GM12878 (cell line): Measurements from ENCODE around the gene DIP2B. TPM values are rescaled to one million over a fixed set of nuclear protein-coding genes. Genes with fewer than 3 reads are reported as not detected.

Experiments
- ATAC-seq: fragments of 200-7000 bp; cut with Tn5 transposase; 3 replicates; pipeline ENCODE4 v1.9.1; 2020; ENCODE audit warnings: mild to moderate bottlenecking, moderate library complexity
- BruUV-seq: library from RNA; stranded (reverse); fragments of 400-500 nt; replicated peaks from 2 replicates; lab custom pipeline; 2021; lab: Mats Ljungman, UMichigan
- CTCF ChIA-PET: fragments of 300-600 bp; sonication (Branson Sonifier 250); formaldehyde crosslinking; extraction: SDS; loops from one replicate; lab custom pipeline; 2021; ENCODE audit warnings: inconsistent platforms; lab: Yijun Ruan, JAX
- POLR2A ChIA-PET: fragments of 350-600 bp; formaldehyde crosslinking; extraction: SDS; loops from one replicate; lab custom pipeline; 2021; ENCODE audit warnings: inconsistent platforms; lab: Charles Lee
- RAD21 ChIA-PET: fragments of 300-600 bp; sonication (Branson Sonifier 250); formaldehyde crosslinking; loops from one replicate; lab custom pipeline; 2023; ENCODE audit warnings: antibody characterized with exemption; ENCODE audit not compliant: unreplicated experiment; lab: Charles Lee
- SMC1A ChIA-PET: fragments of 300-600 bp; sonication (Branson Sonifier 250); formaldehyde crosslinking; loops from one replicate; lab custom pipeline; 2023; ENCODE audit not compliant: unreplicated experiment, uncharacterized antibody; lab: Charles Lee
- DNase-seq: peaks from one replicate; pipeline ENCODE4 v3.0.0-alpha.2; 2011; ENCODE audit warnings: low read depth, low spot score
- FAIRE-seq: peaks from 3 replicates; lab custom pipeline; 2011; peaks lifted over from hg19 to GRCh38; lab: Jason Lieb, UNC
- H2AFZ ChIP-seq: 2 replicates; pipeline ENCODE4 v1.6.0; 2011; ENCODE audit warnings: low read depth, low read length, control low read depth; ENCODE audit not compliant: control insufficient read depth
- H3K27ac ChIP-seq: 2 replicates; pipeline ENCODE4 v1.5.1; 2011; ENCODE audit warnings: control low read depth; ENCODE audit not compliant: control insufficient read depth, insufficient read depth
- H3K27me3 ChIP-seq, 2 experiments: replicated peaks in 1 of 2; 2 replicates each; pipeline versions ENCODE4 v1.6.0 to v1.6.1; 2011; ENCODE audit warnings: low read length in 1 of 2; ENCODE audit not compliant: control insufficient read depth in 2 of 2, insufficient read depth in 2 of 2
- H3K36me3 ChIP-seq, 2 experiments: 2 replicates each; pipeline ENCODE4 v1.5.1; 2011; ENCODE audit warnings: low read length in 1 of 2; ENCODE audit not compliant: control insufficient read depth in 2 of 2, insufficient read depth in 2 of 2
- H3K4me1 ChIP-seq: 2 replicates; pipeline ENCODE4 v1.6.1; 2011; ENCODE audit warnings: mild to moderate bottlenecking, low read length, moderate library complexity, mixed read lengths; ENCODE audit not compliant: control insufficient read depth, insufficient read depth
- H3K4me2 ChIP-seq: 2 replicates; pipeline ENCODE4 v1.6.0; 2011; ENCODE audit warnings: control low read depth; ENCODE audit not compliant: control insufficient read depth, insufficient read depth
- H3K4me3 ChIP-seq: fragments of 200-600 bp; sonication (generic); 2 replicates; pipeline ENCODE4 v1.5.1; 2016
- H3K79me2 ChIP-seq: 2 replicates; pipeline ENCODE4 v1.6.0; 2011; ENCODE audit warnings: low read length; ENCODE audit not compliant: control insufficient read depth, insufficient read depth
- H3K9ac ChIP-seq: 2 replicates; pipeline ENCODE4 v1.8.0; 2011; ENCODE audit warnings: low read length, control low read depth, mixed read lengths; ENCODE audit not compliant: control insufficient read depth, insufficient read depth
- H3K9me3 ChIP-seq: replicated peaks from 3 replicates; pipeline ENCODE4 v1.5.1; 2011; ENCODE audit warnings: mild to moderate bottlenecking, low read length; ENCODE audit not compliant: control insufficient read depth, insufficient read depth
- H4K20me1 ChIP-seq: 2 replicates; pipeline ENCODE4 v1.6.0; 2011; ENCODE audit not compliant: control insufficient read depth, insufficient read depth
- BACH1 ChIP-seq: fragments of 450-650 bp; IDR thresholded peaks from 2 replicates; pipeline ENCODE4 v1.6.1; 2017; ENCODE audit warnings: mild to moderate bottlenecking, borderline replicate concordance
- EGR1 ChIP-seq, 2 experiments: IDR thresholded peaks; 1 replicate in 1 of 2; 2 replicates in 1 of 2; pipeline ENCODE4 v1.6.1; 2011 to 2012; ENCODE audit warnings: low read depth in 2 of 2, low read length in 2 of 2, borderline replicate concordance in 1 of 2, mild to moderate bottlenecking in 1 of 2, moderate library complexity in 1 of 2
- EP300 ChIP-seq, 2 experiments: fragments of 150-350 bp in 1 of 2; IDR thresholded peaks; 2 replicates each; pipeline ENCODE4 v1.6.1; 2011 to 2012; ENCODE audit warnings: low read depth in 2 of 2, low read length in 2 of 2, borderline replicate concordance in 1 of 2, improper control_type of control experiment in 1 of 2, inconsistent platforms in 1 of 2; ENCODE audit not compliant: control insufficient read depth in 1 of 2
- IKZF1 ChIP-seq: fragments of 450-650 bp; conservative IDR thresholded peaks from 2 replicates; pipeline ENCODE4 v1.6.1; 2017; ENCODE audit warnings: antibody characterized with exemption, mild to moderate bottlenecking
- JUND ChIP-seq: IDR thresholded peaks from 2 replicates; pipeline ENCODE4 v1.6.1; 2012; ENCODE audit warnings: low read depth, mild to moderate bottlenecking, low read length, improper control_type of control experiment, moderate library complexity
- NR2C1 ChIP-seq: fragments of 450-650 bp; IDR thresholded peaks from 2 replicates; pipeline ENCODE4 v1.6.1; 2017; ENCODE audit warnings: antibody characterized with exemption, mild to moderate bottlenecking, moderate library complexity
- PML ChIP-seq: IDR thresholded peaks from 2 replicates; pipeline ENCODE4 v1.6.1; 2012; ENCODE audit warnings: low read length, inconsistent platforms
- RB1 ChIP-seq: fragments of 450-650 bp; formaldehyde crosslinking; IDR thresholded peaks from 2 replicates; pipeline ENCODE4 v1.6.1; 2017; ENCODE audit warnings: mild to moderate bottlenecking, borderline replicate concordance
- RUNX3 ChIP-seq: IDR thresholded peaks from 2 replicates; pipeline ENCODE4 v1.6.1; 2012; ENCODE audit warnings: low read length, inconsistent platforms
- SMAD5 ChIP-seq: IDR thresholded peaks from 2 replicates; pipeline ENCODE4 v1.6.1; 2016; ENCODE audit warnings: antibody characterized with exemption, low read depth
- SREBF1 ChIP-seq: IDR thresholded peaks from 2 replicates; pipeline ENCODE4 v1.6.1; 2012; ENCODE audit warnings: mild to moderate bottlenecking, low read length
- STAT1 ChIP-seq: fragments of 450-650 bp; conservative IDR thresholded peaks from 2 replicates; pipeline ENCODE4 v1.6.1; 2014; ENCODE audit warnings: antibody characterized with exemption, mild to moderate bottlenecking
- TAF1 ChIP-seq: IDR thresholded peaks from 2 replicates; pipeline ENCODE4 v1.6.1; 2011; ENCODE audit warnings: mild to moderate bottlenecking, low read depth, low read length, borderline replicate concordance
- WGBS: methylation state at CpG from one replicate; pipeline ENCODE4 v1.1.6; 2016; ENCODE audit warnings: low lambda C conversion rate; ENCODE audit not compliant: insufficient replicate concordance, insufficient coverage; ENCODE audit errors: missing lambda C conversion rate; 5-methylcytosine and 5-hydroxymethylcytosine counted together
- in situ Hi-C: fragments of 300-500 bp; cut with MboI; formaldehyde crosslinking; loops from 9 replicates; pipeline ENCODE4 v1.14.3; 2018; ENCODE audit warnings: mixed read lengths
- intact Hi-C: fragments of 100-400 bp; cut with micrococcal nuclease; formaldehyde crosslinking; loops from one replicate; pipeline ENCODE4 v1.14.2; 2022; ENCODE audit not compliant: unreplicated experiment
- polyA plus RNA-seq, 11 experiments: library from polyadenylated mRNA; depleted of rRNA in 4 of 11; unstranded in 6 of 11; stranded (reverse) in 5 of 11; fragments of >200 nt; fragmentation: Nextera tagmentation in 4 of 11; fragmentation: Illumina TruSeq in 1 of 11; extraction: Ambion mirVana in 4 of 11; extraction: Trizol in 1 of 11; gene quantifications; 1 replicate in 1 of 11; 2 replicates in 10 of 11; pipeline versions ENCODE4 v1.2.1 to v1.2.3, GENCODE V29; 2011 to 2016; ENCODE audit warnings: inconsistent platforms in 2 of 11, missing spikeins in 2 of 11, low read depth in 1 of 11
- total RNA-seq, 4 experiments: library from RNA; depleted of rRNA in 3 of 4; stranded (reverse); fragments of >200 nt in 3 of 4; fragmentation: Illumina TruSeq in 1 of 4; extraction: Trizol in 1 of 4; gene quantifications; 2 replicates each; pipeline versions ENCODE4 v1.2.1 to v1.2.3, GENCODE V29; 2013 to 2021
- TF ChIP-seq, protein P1 (sequence below): IDR thresholded peaks from 2 replicates; pipeline ENCODE4 v1.6.1; 2012; ENCODE audit warnings: low read depth, low read length, improper control_type of control experiment
- TF ChIP-seq, protein P2 (sequence below): IDR thresholded peaks from 2 replicates; pipeline ENCODE4 v1.6.1; 2012; ENCODE audit warnings: low read depth, low read length, improper control_type of control experiment
- TF ChIP-seq, protein P3 (sequence below): IDR thresholded peaks from 2 replicates; pipeline ENCODE4 v1.6.1; 2011; ENCODE audit warnings: low read depth, low read length, improper control_type of control experiment, borderline replicate concordance
- TF ChIP-seq, protein P4 (sequence below): fragments of 450-650 bp; IDR thresholded peaks from 2 replicates; pipeline ENCODE4 v1.6.1; 2017; ENCODE audit warnings: mild to moderate bottlenecking, moderate library complexity

The DIP2B gene
- total and polyA plus RNA-seq, 10 of the 15 experiments (the other 5 are each of a cell fraction or from before 2014, with no cell fraction given), result 4.5 to 30.0 (median 18.6) TPM

DNA sequence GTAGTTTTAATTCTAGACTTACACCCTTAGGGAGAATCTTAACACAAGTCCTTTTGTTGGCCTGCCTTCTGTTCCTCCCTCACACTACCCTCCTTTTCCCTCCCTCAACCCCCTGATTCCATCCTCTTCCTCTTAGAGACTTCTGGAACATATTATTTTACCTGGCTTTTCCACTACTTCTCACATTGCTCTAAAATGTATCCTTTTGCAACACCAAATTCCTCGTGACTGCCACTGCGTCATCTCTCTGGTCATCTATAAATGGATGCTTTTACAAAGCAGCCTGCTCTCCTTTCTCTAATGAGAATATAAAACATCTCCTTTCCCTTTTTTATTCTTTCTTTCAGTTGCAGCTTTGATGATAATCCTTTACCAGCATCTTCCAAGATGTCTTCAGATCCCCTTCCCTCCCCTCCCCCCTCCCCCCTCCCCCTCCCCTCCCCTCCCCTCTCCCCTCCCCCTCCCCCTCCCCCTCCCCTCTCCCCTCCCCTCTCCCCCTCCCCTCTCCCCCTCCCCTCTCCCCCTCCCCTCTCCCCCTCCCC lies 93.6 kb downstream of the DIP2B start:
- Histone ChIP-seq H2AFZ (no peak overlapping the region), H3K4me2 (peak overlapping the region; percentile 89), H3K9me3 (no peaks in the 10 kb centered on the region), H4K20me1 (no peaks in the 10 kb centered on the region), H3K9ac (peak overlapping the region; percentile 28; the same call in 1 of the 2 replicates), H3K36me3 (no peaks in the 10 kb centered on the region), H3K79me2 (peaks cover 28% of the 10 kb centered on the region), H3K4me1 (peaks cover 3% of the 10 kb centered on the region; the same call in 1 of the 2 replicates), H3K27me3 (no peaks in the 10 kb centered on the region), H3K4me3 (no peak overlapping the region; the same call in 1 of the 2 replicates), H3K27ac (peak overlapping the region; percentile 74)
- ATAC-seq, result peak; percentile 48
- ChIA-PET POLR2A (interaction anchor here (0.7 to 1.0 kb wide), 3 partner anchors 11 to 314 kb away, joined by 3 read pairs; no protein-coding TSS in a partner anchor), CTCF (interaction anchor here (1.0 to 1.2 kb wide), 3 partner anchors 87 to 95 kb away, joined by 3 read pairs; partner anchors contain the start of gene DIP2B), SMC1A (interaction anchor here (0.6 to 4.9 kb wide), 2 partner anchors 20 to 90 kb away, joined by 3 to 43 read pairs; no protein-coding TSS in a partner anchor), RAD21 (interaction anchor here (1.0 to 1.8 kb wide), 3 partner anchors 80 to 93 kb away, joined by 3 to 6 read pairs (median 5); partner anchors contain the start of gene DIP2B)
- peak; percentile 13 for FAIRE-seq
- intact Hi-C loops (no loop called here), in situ Hi-C loops (no loop called here)
- no TSS peak for BruUV-seq
- WGBS, result 42% methylated on average over 2 of the region's 2 CpGs
- no peak for DNase-seq
- no peak for TF ChIP-seq NR2C1
- TF ChIP-seq, protein P1, sequence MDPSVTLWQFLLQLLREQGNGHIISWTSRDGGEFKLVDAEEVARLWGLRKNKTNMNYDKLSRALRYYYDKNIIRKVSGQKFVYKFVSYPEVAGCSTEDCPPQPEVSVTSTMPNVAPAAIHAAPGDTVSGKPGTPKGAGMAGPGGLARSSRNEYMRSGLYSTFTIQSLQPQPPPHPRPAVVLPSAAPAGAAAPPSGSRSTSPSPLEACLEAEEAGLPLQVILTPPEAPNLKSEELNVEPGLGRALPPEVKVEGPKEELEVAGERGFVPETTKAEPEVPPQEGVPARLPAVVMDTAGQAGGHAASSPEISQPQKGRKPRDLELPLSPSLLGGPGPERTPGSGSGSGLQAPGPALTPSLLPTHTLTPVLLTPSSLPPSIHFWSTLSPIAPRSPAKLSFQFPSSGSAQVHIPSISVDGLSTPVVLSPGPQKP, result no peak
- TF ChIP-seq BACH1, result no peak
- TF ChIP-seq JUND, result no peak
- TF ChIP-seq, protein P2, sequence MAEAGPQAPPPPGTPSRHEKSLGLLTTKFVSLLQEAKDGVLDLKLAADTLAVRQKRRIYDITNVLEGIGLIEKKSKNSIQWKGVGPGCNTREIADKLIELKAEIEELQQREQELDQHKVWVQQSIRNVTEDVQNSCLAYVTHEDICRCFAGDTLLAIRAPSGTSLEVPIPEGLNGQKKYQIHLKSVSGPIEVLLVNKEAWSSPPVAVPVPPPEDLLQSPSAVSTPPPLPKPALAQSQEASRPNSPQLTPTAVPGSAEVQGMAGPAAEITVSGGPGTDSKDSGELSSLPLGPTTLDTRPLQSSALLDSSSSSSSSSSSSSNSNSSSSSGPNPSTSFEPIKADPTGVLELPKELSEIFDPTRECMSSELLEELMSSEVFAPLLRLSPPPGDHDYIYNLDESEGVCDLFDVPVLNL, result no peak
- no peak for TF ChIP-seq TAF1
- TF ChIP-seq, protein P3, sequence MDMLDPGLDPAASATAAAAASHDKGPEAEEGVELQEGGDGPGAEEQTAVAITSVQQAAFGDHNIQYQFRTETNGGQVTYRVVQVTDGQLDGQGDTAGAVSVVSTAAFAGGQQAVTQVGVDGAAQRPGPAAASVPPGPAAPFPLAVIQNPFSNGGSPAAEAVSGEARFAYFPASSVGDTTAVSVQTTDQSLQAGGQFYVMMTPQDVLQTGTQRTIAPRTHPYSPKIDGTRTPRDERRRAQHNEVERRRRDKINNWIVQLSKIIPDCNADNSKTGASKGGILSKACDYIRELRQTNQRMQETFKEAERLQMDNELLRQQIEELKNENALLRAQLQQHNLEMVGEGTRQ, result no peak
- TF ChIP-seq IKZF1, result no peak
- TF ChIP-seq EGR1 (IDR thresholded peaks at IDR 0.05; ENCODE audit: borderline replicate concordance in 1 of 2, low read depth in 2 of 2, low read length in 2 of 2), result no peak
- no peak for TF ChIP-seq SMAD5
- TF ChIP-seq STAT1, result no peak
- TF ChIP-seq EP300 (IDR thresholded peaks at IDR 0.05; ENCODE audit: borderline replicate concordance in 1 of 2, control insufficient read depth in 1 of 2, low read depth in 2 of 2, low read length in 2 of 2), result no peak
- TF ChIP-seq RB1, result no peak
- no peak for TF ChIP-seq PML
- TF ChIP-seq, protein P4, sequence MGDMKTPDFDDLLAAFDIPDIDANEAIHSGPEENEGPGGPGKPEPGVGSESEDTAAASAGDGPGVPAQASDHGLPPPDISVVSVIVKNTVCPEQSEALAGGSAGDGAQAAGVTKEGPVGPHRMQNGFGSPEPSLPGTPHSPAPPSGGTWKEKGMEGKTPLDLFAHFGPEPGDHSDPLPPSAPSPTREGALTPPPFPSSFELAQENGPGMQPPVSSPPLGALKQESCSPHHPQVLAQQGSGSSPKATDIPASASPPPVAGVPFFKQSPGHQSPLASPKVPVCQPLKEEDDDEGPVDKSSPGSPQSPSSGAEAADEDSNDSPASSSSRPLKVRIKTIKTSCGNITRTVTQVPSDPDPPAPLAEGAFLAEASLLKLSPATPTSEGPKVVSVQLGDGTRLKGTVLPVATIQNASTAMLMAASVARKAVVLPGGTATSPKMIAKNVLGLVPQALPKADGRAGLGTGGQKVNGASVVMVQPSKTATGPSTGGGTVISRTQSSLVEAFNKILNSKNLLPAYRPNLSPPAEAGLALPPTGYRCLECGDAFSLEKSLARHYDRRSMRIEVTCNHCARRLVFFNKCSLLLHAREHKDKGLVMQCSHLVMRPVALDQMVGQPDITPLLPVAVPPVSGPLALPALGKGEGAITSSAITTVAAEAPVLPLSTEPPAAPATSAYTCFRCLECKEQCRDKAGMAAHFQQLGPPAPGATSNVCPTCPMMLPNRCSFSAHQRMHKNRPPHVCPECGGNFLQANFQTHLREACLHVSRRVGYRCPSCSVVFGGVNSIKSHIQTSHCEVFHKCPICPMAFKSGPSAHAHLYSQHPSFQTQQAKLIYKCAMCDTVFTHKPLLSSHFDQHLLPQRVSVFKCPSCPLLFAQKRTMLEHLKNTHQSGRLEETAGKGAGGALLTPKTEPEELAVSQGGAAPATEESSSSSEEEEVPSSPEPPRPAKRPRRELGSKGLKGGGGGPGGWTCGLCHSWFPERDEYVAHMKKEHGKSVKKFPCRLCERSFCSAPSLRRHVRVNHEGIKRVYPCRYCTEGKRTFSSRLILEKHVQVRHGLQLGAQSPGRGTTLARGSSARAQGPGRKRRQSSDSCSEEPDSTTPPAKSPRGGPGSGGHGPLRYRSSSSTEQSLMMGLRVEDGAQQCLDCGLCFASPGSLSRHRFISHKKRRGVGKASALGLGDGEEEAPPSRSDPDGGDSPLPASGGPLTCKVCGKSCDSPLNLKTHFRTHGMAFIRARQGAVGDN, result no peak
- TF ChIP-seq RUNX3, result no peak
- no peak for TF ChIP-seq SREBF1
